ENCODE results near the gene ZBTB20. TPM values are rescaled to one million over a fixed set of nuclear protein-coding genes. Genes with fewer than 3 reads are reported as not detected.

ZBTB20 gene
- polyA plus RNA-seq, 1 donor from 2014 or later: 4.8 TPM

GRCh38 chr3:115019900-115020299 lies 127.2 kb downstream of the ZBTB20 start:
- Histone ChIP-seq H3K4me3 (ENCODE audit: low read length) (no peak overlapping the region), H3K4me2 (ENCODE audit: low read length) (no peak overlapping the region), H3K9me3 (ENCODE audit: low read length) (no peaks in the 10 kb centered on the region), H3K36me3 (ENCODE audit: insufficient read depth, low read length) (no peaks in the 10 kb centered on the region), H2AFZ (ENCODE audit: low read depth, low read length) (no peak overlapping the region), H3K9me2 (ENCODE audit: insufficient read depth, low read length) (no peaks in the 10 kb centered on the region), H3K79me2 (replicated peaks; ENCODE audit: insufficient read depth, low read length) (no peaks in the 10 kb centered on the region), H3F3A (ENCODE audit: insufficient read depth, low read length, poor library complexity, severe bottlenecking) (no peaks in the 10 kb centered on the region), H3K27ac (ENCODE audit: low read length) (no peak overlapping the region), H3K27me3 (ENCODE audit: insufficient read depth, low read depth, low read length) (no peaks in the 10 kb centered on the region), H3K9ac (ENCODE audit: low read length) (no peak overlapping the region), H4K20me1 (ENCODE audit: insufficient read depth) (no peaks in the 10 kb centered on the region)
- no peak for TF ChIP-seq MXI1 (conservative IDR thresholded peaks at IDR 0.05; ENCODE audit: poor library complexity, severe bottlenecking)
- no peak for TF ChIP-seq REST (IDR thresholded peaks at IDR 0.05; ENCODE audit: borderline replicate concordance)

DNA sequence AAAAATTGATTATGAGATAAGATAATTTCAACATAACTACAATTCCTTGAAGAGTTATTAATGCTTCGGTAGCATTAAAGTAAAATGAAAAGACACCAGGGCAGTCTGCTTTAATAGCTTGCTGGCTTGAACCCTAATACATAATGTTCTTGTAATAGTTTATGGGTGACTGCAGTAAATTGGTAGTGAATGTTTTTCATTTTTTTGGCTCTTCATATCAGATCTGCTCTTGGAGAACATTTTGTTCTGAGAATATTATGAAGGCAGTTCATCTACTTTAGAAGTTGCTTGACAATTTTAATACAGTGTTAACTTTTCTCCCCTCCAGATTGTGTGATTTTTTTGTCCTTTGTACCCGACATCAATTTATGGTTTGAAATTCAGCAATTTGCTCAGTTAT lies 128.4 kb downstream of the ZBTB20 start:
- Histone ChIP-seq H3K4me2 (ENCODE audit: low read length) (no peak overlapping the region), H2AFZ (ENCODE audit: low read depth, low read length) (no peak overlapping the region), H3K36me3 (ENCODE audit: insufficient read depth, low read length) (no peaks in the 10 kb centered on the region), H4K20me1 (ENCODE audit: insufficient read depth) (no peaks in the 10 kb centered on the region), H3K79me2 (replicated peaks; ENCODE audit: insufficient read depth, low read length) (no peaks in the 10 kb centered on the region), H3K9me2 (ENCODE audit: insufficient read depth, low read length) (no peaks in the 10 kb centered on the region), H3K9me3 (ENCODE audit: low read length) (no peaks in the 10 kb centered on the region), H3K27ac (ENCODE audit: low read length) (no peak overlapping the region), H3K27me3 (ENCODE audit: insufficient read depth, low read depth, low read length) (no peaks in the 10 kb centered on the region), H3K9ac (ENCODE audit: low read length) (no peak overlapping the region), H3K4me3 (ENCODE audit: low read length) (no peak overlapping the region), H3F3A (ENCODE audit: insufficient read depth, low read length, poor library complexity, severe bottlenecking) (no peaks in the 10 kb centered on the region)
- TF ChIP-seq CTCF (IDR thresholded peaks at IDR 0.05; ENCODE audit: poor library complexity, severe bottlenecking): no peak
- TF ChIP-seq REST (IDR thresholded peaks at IDR 0.05; ENCODE audit: borderline replicate concordance): no peak
- no peak for TF ChIP-seq MXI1 (conservative IDR thresholded peaks at IDR 0.05; ENCODE audit: poor library complexity, severe bottlenecking)
- no peak for TF ChIP-seq EP300 (conservative IDR thresholded peaks at IDR 0.05; ENCODE audit: poor library complexity, severe bottlenecking)
- no peak for TF ChIP-seq EZH2 (IDR thresholded peaks at IDR 0.05; ENCODE audit: borderline replicate concordance, insufficient read depth, low read length, poor library complexity, severe bottlenecking)
- TF ChIP-seq SMC3 (conservative IDR thresholded peaks at IDR 0.05; ENCODE audit: poor library complexity): no peak
- TF ChIP-seq TAF1 (IDR thresholded peaks at IDR 0.05; ENCODE audit: low read depth): no peak
- no peak for TF ChIP-seq POLR2AphosphoS5 (IDR thresholded peaks at IDR 0.05)
- no peak for TF ChIP-seq RAD21 (conservative IDR thresholded peaks at IDR 0.05)

Measured in neural cell (in vitro differentiated cells).